Stimulated activated naive CD8-positive, alpha-beta T cell treated with anti-CD3 and anti-CD28 coated beads, Interleukin-15, Interleukin-2, amounts not matched to agents 100 U/mL and 50 U/mL, for 24 hours (primary cell): ENCODE data around the gene HAUS6.
"Not testable (repeated sequence)": the region's sequence is repeated elsewhere in the genome, so short reads cannot be mapped to it uniquely, and the experiment has no call there.

Source experiments
- ATAC-seq: fragments of 150-1000 bp; cut with Tn5 transposase; one replicate; pipeline ENCODE4 v1.10.0; 2021
- DNase-seq: peaks from one replicate; pipeline ENCODE4 v3.0.0; 2021

HAUS6 gene

GRCh38 chr9:19048966-19049916 lies 53.5 kb downstream of the HAUS6 start, which contains the start of gene RRAGA:
RRAGA (plus strand) TSS chr9:19049427; CDS start chr9:19049660, 233 bp downstream.
- ATAC-seq: peak; percentile 90

GRCh38 chr9:19036611-19037010 lies 66.1 kb downstream of the HAUS6 start:
- ATAC-seq (no peak), DNase-seq (no peak)

More at GRCh38 chr9:19048966-19049916, 53.5 kb downstream of the HAUS6 start, which contains the start of gene RRAGA:
- DNase-seq: peak; percentile 96

DNA sequence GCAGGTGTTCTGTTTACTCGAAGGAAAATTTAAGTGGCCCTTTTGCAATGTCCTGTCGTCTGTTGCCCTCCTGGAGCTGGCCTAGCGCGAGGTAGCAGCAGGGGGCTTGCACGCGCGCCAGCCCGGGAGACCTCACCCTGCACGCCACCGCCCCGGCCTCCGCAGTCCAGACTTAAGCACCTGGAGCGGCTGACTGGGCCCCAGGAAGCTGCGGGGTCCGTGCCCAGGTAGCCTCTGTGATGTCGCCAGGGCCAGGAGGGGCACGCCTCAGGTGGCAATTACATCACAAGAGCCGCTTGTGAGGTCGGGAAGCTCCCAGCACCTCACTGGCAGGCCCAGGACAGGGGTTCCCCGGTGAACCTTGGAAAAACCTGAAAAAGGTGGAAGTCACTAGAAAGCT lies 69.7 kb downstream of the HAUS6 start, which contains the start of gene SAXO1:
Gene SAXO1 (minus strand): TSS at position 195 of the 400 bp plus-strand sequence. CDS start 301 bp downstream, outside the sequence.
- DNase-seq: no peak
- no peak for ATAC-seq

GRCh38 chr9:19032406-19032805 lies 70.3 kb downstream of the HAUS6 start:
- no peak for ATAC-seq
- DNase-seq: no peak

DNA sequence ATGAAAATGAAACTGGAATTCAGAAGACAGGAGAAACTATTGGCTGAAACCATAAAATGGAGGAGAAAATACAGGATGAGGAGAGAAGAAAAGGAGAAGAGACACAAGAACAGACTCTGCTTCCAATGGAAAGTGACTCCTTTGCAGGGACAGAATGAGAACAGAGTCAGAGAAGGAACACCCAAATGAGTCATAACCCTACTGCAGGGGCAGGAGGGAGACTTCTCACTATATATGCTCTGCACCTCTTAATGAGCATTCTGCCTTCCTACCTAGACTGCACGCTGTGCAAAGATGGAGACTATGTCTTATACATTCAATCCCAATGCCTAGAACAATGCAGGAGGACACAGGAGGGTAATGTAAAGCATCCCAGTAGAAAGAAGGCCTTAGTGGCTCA lies 71.8 kb downstream of the HAUS6 start:
- ATAC-seq: no peak

DNA sequence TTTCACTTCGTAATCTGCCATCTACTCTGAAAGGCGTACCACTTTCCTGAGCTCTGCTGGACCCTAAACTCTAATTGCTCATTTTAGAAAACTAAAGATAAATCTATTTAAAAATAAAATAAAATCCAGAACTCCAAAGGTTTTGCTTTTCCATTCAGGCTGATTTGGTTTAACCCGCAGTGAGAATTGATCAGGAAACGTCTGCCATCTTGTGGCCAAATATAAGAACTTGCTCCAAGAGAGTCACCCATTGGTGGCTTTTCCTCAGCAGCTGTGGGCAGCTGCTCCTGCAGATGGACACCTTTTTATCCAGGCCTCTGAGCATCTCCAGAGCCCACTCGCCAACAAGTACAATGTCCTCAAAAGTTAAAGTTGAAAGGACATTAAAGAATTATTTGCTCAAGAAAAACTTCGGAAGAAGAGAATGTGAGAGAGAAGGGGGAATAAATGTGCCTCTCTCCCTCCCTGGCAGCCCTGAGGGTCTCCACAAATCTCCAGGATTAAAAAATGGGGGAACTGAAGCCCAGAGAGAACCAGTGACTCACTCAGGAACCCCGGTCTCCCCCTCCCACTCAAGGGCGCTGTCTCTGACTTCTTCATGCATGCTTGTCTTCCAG lies 73.8 kb downstream of the HAUS6 start:
- ATAC-seq (peak; percentile 52), DNase-seq (no peak)

More for the DNA sequence above, 71.8 kb downstream of the HAUS6 start:
- DNase-seq: no peak

DNA sequence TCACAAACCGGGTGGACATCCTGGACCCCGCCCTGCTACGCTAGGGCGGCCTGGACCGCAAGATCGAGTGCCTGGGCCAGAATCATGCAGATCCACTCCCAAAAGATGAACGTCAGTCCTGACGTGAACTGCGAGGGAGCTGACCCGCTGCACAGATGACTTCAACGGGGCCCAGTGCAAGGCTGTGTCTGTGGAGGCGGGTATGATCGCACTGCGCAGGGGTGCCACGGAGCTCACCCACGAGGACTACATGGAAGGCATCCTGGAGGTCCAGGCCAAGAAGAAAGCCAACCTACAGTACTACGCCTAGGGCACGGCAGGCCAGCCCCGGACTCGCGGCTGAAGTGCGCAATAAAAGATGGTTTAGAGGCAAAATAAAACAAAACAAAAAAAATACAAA lies 74.9 kb downstream of the HAUS6 start:
- DNase-seq (no peak), ATAC-seq (no peak)

DNA sequence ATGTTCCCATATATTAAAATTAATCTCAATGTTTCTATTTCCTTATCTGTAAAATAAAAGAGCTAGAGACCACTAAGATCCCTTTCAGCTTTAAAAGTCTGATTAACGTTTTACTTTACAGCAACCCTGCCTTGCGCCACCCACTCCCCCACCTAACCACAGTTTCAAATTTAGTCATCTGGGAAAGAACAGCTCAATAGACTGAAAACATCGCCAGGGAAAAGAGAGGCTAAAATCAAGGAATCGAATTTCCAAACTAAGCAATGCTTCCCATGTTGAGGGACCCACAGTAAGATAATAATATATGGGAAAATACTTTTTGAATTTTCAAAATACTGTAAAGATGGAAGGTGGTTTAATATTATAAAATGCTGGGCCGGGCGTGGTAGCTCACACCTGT lies 76.3 kb downstream of the HAUS6 start:
- ATAC-seq (peak; percentile 49), DNase-seq (peak; percentile 25)

- DNase-seq (no peak), ATAC-seq (no peak)
Observed at GRCh38 chr9:19023078-19023477, 79.6 kb downstream of the HAUS6 start.

DNA sequence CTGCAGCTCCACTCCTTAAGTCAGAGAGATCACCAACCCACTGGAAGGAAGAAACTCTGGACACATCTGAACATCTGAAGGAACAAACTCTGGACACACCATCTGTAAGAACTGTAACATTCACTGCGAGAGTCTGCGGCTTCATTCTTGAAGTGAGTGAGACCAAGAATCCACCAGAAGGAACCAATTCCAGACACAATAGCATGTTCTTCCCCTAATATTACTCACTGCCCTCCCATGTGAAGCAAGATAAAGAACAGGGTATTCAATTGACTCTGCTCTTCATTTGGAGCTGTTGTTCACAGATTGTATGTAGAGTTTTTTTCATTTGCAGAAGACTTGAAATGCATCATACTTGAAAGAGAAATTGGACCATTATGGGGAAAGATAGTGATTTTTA lies 80.5 kb downstream of the HAUS6 start:
- DNase-seq (no peak), ATAC-seq (no peak)

- not testable (repeated sequence) for ATAC-seq, DNase-seq
Observed at GRCh38 chr9:19021649-19022048, 81.1 kb downstream of the HAUS6 start.

- ATAC-seq: no peak
- DNase-seq: no peak
Observed at GRCh38 chr9:19020886-19021455, 81.7 kb downstream of the HAUS6 start.

DNA sequence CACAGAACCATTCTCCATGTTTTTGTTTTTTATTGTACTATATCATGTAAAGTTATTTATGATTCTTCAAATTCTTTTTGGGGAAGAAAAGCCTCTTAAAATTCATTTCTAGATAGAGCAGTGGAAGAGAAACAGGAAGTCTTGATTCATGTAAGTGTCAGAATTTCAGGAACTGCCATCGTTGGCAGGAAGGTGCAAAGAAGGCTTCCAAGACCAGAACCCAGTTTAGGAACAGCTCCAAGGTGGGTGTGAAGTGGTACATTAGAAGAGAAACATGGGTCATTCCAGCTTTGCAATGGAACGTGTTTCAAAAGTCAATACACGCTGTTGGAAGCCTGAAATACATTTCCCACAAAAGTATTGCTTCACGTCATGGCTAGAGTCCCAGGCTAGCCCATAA lies 84.5 kb downstream of the HAUS6 start:
- DNase-seq (no peak), ATAC-seq (no peak)

DNA sequence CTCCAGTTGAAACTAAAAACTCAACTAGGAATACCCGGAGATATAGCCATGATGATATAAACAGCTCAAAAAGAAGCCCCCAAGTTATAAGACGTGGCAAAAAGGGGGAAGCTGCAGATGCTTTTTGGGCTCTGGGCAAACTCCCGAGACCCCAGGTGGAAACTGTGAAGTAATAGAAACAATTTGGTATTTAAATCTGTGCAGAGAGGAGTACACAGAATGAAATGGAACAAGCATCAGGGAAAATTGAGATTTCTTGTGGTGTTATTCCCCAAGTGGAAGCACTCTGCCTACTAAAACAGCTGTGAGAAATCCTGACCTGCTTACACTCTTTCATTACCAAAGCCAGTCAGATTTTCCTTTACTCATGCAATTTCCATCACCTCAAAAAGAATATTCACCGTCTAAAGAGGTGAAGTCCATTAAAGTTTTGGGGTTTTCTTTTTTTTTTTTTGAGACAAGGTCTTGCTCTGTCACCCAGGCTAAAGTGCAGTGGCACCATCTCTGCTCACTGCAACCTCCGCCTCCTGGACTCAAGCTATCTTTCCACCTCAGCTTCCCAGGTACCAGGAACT lies 93.2 kb downstream of the HAUS6 start:
- DNase-seq: no peak
- peak; percentile 55 for ATAC-seq
